ENCODE data around the gene CADPS. TPM values are rescaled to one million over a fixed set of nuclear protein-coding genes. Genes with fewer than 3 reads are reported as not detected.

CADPS gene
- total RNA-seq, 1 donor from 2014 or later, result 1.3 TPM

DNA sequence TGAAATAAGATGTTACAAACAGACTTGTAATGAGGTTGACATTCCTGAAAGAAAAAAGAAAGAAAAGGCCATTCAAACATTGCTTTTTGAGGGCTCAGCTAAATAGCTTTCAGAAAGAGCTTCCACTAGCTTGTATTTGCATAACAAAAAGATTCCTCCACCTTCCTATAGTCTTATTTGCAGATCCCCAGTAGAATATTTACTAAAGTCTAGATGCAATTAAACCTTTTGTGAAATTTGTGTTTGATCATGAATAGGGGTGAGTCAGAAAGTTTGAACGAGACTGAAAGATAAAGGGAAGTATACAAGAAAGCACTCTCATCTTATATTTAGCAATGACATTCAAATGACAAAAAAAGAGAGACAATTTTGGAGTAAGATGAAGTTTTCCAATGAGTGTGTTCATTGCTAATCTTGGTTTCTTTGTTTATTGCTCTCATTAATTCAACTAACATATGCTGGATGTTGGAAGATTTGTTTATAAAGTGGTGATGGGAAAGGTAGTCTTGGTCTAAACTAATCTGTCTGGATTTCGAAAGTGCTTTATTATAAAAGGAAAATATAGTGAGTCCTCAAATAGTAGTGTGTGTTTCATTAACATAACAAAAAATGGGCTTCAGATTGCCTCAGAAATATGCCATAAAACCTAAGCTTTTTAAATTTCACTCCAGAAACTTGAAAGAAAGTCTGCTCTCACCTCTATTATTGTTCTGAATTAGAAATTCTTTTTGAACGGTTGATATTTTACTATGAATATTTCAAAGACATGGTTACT lies 9.1 kb upstream of the CADPS start:
- Histone ChIP-seq H3K4me3 (ENCODE audit: low read depth, low read length) (no peak overlapping the region), H3K36me3 (ENCODE audit: control insufficient read depth, insufficient read depth, low read length) (no peaks in the 10 kb centered on the region), H3K27me3 (ENCODE audit: control insufficient read depth, insufficient read depth, low read length) (no peaks in the 10 kb centered on the region)
- DNase-seq (ENCODE audit: low read depth) (no peak), FAIRE-seq (no peak)
- TF ChIP-seq CTCF (IDR thresholded peaks at IDR 0.05; ENCODE audit: insufficient read depth, low read length, severe bottlenecking), result no peak

DNA sequence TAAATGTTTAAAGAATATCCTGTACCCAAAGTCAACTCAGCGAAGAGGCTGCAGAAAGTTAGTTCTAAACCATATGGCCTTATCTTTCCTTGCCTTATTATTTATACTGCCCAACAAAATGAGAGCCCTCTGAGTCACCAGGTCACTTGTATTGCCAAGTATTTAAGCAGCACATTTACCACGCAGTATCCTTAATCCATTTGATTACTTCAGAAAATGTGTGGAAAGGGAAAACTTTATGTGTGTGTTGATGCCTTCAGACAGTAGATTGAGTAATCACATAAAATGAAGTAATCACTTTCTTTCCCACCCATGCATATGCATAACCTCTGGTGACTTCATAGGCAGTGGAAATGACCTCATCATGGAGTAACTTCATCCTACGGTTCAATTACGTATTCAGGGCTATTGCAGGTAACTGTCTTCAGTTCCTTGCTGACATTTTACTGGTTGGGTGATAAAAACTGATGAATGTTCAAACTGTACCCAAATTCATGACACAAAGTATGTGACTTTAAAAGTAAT lies 7.5 kb upstream of the CADPS start:
- Histone ChIP-seq H3K36me3 (ENCODE audit: control insufficient read depth, insufficient read depth, low read length) (no peaks in the 10 kb centered on the region), H3K27me3 (ENCODE audit: control insufficient read depth, insufficient read depth, low read length) (no peaks in the 10 kb centered on the region), H3K4me3 (ENCODE audit: low read depth, low read length) (no peak overlapping the region)
- DNase-seq (ENCODE audit: low read depth), result no peak
- TF ChIP-seq CTCF (IDR thresholded peaks at IDR 0.05; ENCODE audit: insufficient read depth, low read length, severe bottlenecking), result no peak
- FAIRE-seq, result no peak

GRCh38 chr3:62876064-62876463 lies 848 bp upstream of the CADPS start:
- TF ChIP-seq CTCF (IDR thresholded peaks at IDR 0.05; ENCODE audit: insufficient read depth, low read length, severe bottlenecking), result no peak
- Histone ChIP-seq H3K27me3 (ENCODE audit: control insufficient read depth, insufficient read depth, low read length) (peaks cover 31% of the 10 kb centered on the region), H3K4me3 (ENCODE audit: low read depth, low read length) (no peak overlapping the region), H3K36me3 (ENCODE audit: control insufficient read depth, insufficient read depth, low read length) (no peaks in the 10 kb centered on the region)
- DNase-seq (ENCODE audit: low read depth) (peak; percentile 41), FAIRE-seq (no peak)

DNA sequence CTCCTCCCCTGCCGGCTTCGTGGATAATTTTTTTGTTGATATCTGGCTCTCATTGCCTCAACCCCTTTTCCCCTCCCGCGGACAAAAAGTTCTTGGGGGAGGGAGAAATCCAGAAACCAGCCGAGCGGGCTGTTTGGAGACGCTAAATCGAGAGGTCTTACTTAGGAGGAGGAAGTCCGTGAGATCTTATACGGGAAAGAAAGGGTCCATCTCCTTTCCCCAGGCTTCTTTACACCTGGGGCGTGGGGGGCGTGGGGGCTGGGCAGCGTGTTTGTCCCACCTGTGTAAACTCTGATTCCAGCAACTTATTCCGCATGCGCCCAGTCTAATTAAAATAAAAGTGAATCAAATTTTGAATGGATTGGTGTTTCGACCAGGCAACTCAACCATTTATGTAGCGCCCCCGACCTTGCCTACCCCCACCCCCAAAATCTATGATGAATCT lies 364 bp upstream of the CADPS start:
- no peak for TF ChIP-seq CTCF (IDR thresholded peaks at IDR 0.05; ENCODE audit: insufficient read depth, low read length, severe bottlenecking)
- FAIRE-seq (no peak), DNase-seq (ENCODE audit: low read depth) (no peak)
- Histone ChIP-seq H3K27me3 (ENCODE audit: control insufficient read depth, insufficient read depth, low read length) (peaks cover 31% of the 10 kb centered on the region), H3K36me3 (ENCODE audit: control insufficient read depth, insufficient read depth, low read length) (no peaks in the 10 kb centered on the region), H3K4me3 (ENCODE audit: low read depth, low read length) (no peak overlapping the region)

- H3K4me3 ChIP-seq (ENCODE audit: low read depth, low read length), result peak overlapping the region; percentile 3
- TF ChIP-seq CTCF (IDR thresholded peaks at IDR 0.05; ENCODE audit: insufficient read depth, low read length, severe bottlenecking), result no peak
- H3K36me3 ChIP-seq (ENCODE audit: control insufficient read depth, insufficient read depth, low read length), result no peaks in the 10 kb centered on the region
- peaks cover 31% of the 10 kb centered on the region for H3K27me3 ChIP-seq (ENCODE audit: control insufficient read depth, insufficient read depth, low read length)
- FAIRE-seq (no peak), DNase-seq (ENCODE audit: low read depth) (no peak)
Observed at GRCh38 chr3:62873761-62874710, 1.2 kb downstream of the CADPS start.

Measured in bronchial epithelial cell (primary cell).